CD14-positive monocyte (primary cell): ENCODE results near the gene DHPS. TPM values are rescaled to one million over a fixed set of nuclear protein-coding genes. Genes with fewer than 3 reads are reported as not detected.

Experiments
- DNase-seq, 3 donors: peaks; one replicate each; pipeline ENCODE4 v3.0.0-alpha.2; 2011 to 2022
- H2AFZ ChIP-seq: 2 replicates; pipeline ENCODE4 v1.6.0; 2012; ENCODE audit warnings: mild to moderate bottlenecking, low read depth, low read length, inconsistent platforms; ENCODE audit not compliant: insufficient read depth, poor library complexity, severe bottlenecking
- H3K27ac ChIP-seq, 2 donors: 1 replicate in 1 of 2; 2 replicates in 1 of 2; pipeline ENCODE4 v1.5.1; 2012 to 2013; ENCODE audit warnings: low read length in 2 of 2, control low read depth in 1 of 2, inconsistent platforms in 1 of 2, low read depth in 1 of 2, mild to moderate bottlenecking in 1 of 2
- H3K27me3 ChIP-seq, 2 donors: one replicate each; pipeline versions ENCODE4 v1.6.0 to v1.6.1; 2011 to 2013; ENCODE audit warnings: low read length in 2 of 2; ENCODE audit not compliant: control insufficient read depth in 2 of 2, insufficient read depth in 2 of 2
- H3K36me3 ChIP-seq, 2 donors: replicated peaks in 1 of 2; 1 replicate in 1 of 2; 2 replicates in 1 of 2; pipeline versions ENCODE4 v1.5.1 to v1.6.1; 2012 to 2013; ENCODE audit warnings: low read length in 2 of 2, control low read depth in 1 of 2, inconsistent platforms in 1 of 2, mild to moderate bottlenecking in 1 of 2; ENCODE audit not compliant: insufficient read depth in 2 of 2, control insufficient read depth in 1 of 2
- H3K4me1 ChIP-seq, 2 donors: 1 replicate in 1 of 2; 2 replicates in 1 of 2; pipeline versions ENCODE4 v1.5.1 to v1.6.1; 2012 to 2013; ENCODE audit warnings: low read length in 2 of 2, control low read depth in 1 of 2, inconsistent platforms in 1 of 2, mild to moderate bottlenecking in 1 of 2, moderate library complexity in 1 of 2; ENCODE audit not compliant: insufficient read depth in 2 of 2, control insufficient read depth in 1 of 2
- H3K4me2 ChIP-seq: replicated peaks from 2 replicates; pipeline ENCODE3; 2012; ENCODE audit warnings: low read length, moderate library complexity, mild to moderate bottlenecking; ENCODE audit not compliant: poor library complexity, severe bottlenecking; ENCODE audit errors: extremely low read depth
- H3K4me3 ChIP-seq, 3 experiments: fragments of 200-600 bp in 1 of 3; sonication (generic) in 1 of 3; replicated peaks in 1 of 3; 1 replicate in 2 of 3; 2 replicates in 1 of 3; pipeline ENCODE4 v1.5.1; 2011 to 2013; ENCODE audit warnings: low read length in 3 of 3, mild to moderate bottlenecking in 3 of 3, control low read depth in 2 of 3, low read depth in 2 of 3, inconsistent platforms in 1 of 3, moderate library complexity in 1 of 3
- H3K79me2 ChIP-seq: 2 replicates; pipeline ENCODE4 v1.6.0; 2012; ENCODE audit warnings: mild to moderate bottlenecking, control low read depth, inconsistent platforms, low read length, moderate library complexity; ENCODE audit not compliant: insufficient read depth
- H3K9ac ChIP-seq: 2 replicates; pipeline ENCODE4 v1.6.0; 2017; ENCODE audit warnings: low read length, mild to moderate bottlenecking; ENCODE audit not compliant: insufficient read depth, poor library complexity, severe bottlenecking
- H3K9me3 ChIP-seq, 2 donors: replicated peaks in 1 of 2; 1 replicate in 1 of 2; 2 replicates in 1 of 2; pipeline versions ENCODE4 v1.5.1 to v1.6.1; 2012 to 2013; ENCODE audit warnings: low read length in 2 of 2, control low read depth in 1 of 2; ENCODE audit not compliant: control insufficient read depth in 1 of 2, insufficient read depth in 1 of 2
- H4K20me1 ChIP-seq: 2 replicates; pipeline ENCODE4 v1.6.0; 2012; ENCODE audit warnings: mild to moderate bottlenecking, low read length, control low read depth, moderate library complexity; ENCODE audit not compliant: insufficient read depth
- H3K27ac Mint-ChIP-seq, 7 donors: one replicate each; pipeline ENCODE4 v1.8.0; 2020; ENCODE audit warnings: mild to moderate bottlenecking in 7 of 7, mixed read lengths in 7 of 7, moderate library complexity in 6 of 7, inconsistent platforms in 2 of 7
- H3K27me3 Mint-ChIP-seq, 3 donors: one replicate each; pipeline ENCODE4 v1.8.0; 2021 to 2022; ENCODE audit warnings: low read depth in 3 of 3, mild to moderate bottlenecking in 3 of 3, mixed read lengths in 3 of 3, moderate library complexity in 3 of 3, inconsistent platforms in 1 of 3
- H3K36me3 Mint-ChIP-seq, 2 donors: one replicate each; pipeline ENCODE4 v1.8.0; 2020; ENCODE audit warnings: mixed read lengths in 2 of 2, inconsistent platforms in 1 of 2, mild to moderate bottlenecking in 1 of 2
- H3K4me1 Mint-ChIP-seq: one replicate; pipeline ENCODE4 v1.8.0; 2020; ENCODE audit warnings: mild to moderate bottlenecking, mixed read lengths
- H3K4me3 Mint-ChIP-seq, 2 donors: one replicate each; pipeline ENCODE4 v1.8.0; 2020; ENCODE audit warnings: mild to moderate bottlenecking in 2 of 2, mixed read lengths in 2 of 2, moderate library complexity in 1 of 2
- H3K9me3 Mint-ChIP-seq, 7 donors: one replicate each; pipeline ENCODE4 v1.8.0; 2020 to 2022; ENCODE audit warnings: mixed read lengths in 7 of 7, mild to moderate bottlenecking in 6 of 7, moderate library complexity in 6 of 7, inconsistent platforms in 2 of 7
- WGBS: methylation state at CpG from one replicate; pipeline ENCODE4 v1.1.5; 2013; ENCODE audit warnings: missing lambda C conversion rate; ENCODE audit not compliant: insufficient coverage; 5-methylcytosine and 5-hydroxymethylcytosine counted together
- intact Hi-C, 2 donors: fragments of 100-400 bp; cut with micrococcal nuclease; formaldehyde crosslinking; loops; one replicate each; pipeline versions ENCODE4 v1.15.0 to v1.15.1; 2023
- polyA plus RNA-seq, 3 donors: library from polyadenylated mRNA; depleted of rRNA in 1 of 3; unstranded in 2 of 3; stranded (reverse) in 1 of 3; fragments of 300-500 nt in 2 of 3; fragments of >200 nt in 1 of 3; fragmentation: Illumina TruSeq in 2 of 3; gene quantifications; 1 replicate in 2 of 3; 2 replicates in 1 of 3; pipeline ENCODE4 v1.2.3, GENCODE V29; 2012 to 2021
- TF ChIP-seq, protein P1 (sequence below): fragments of 200-600 bp; IDR thresholded peaks from one replicate; pipeline ENCODE4 v1.8.0; 2022; ENCODE audit warnings: antibody characterized with exemption, mild to moderate bottlenecking

Gene DHPS
- polyA plus RNA-seq, 3 donors, result 51.0 to 130 (median 53.4) TPM

DNA sequence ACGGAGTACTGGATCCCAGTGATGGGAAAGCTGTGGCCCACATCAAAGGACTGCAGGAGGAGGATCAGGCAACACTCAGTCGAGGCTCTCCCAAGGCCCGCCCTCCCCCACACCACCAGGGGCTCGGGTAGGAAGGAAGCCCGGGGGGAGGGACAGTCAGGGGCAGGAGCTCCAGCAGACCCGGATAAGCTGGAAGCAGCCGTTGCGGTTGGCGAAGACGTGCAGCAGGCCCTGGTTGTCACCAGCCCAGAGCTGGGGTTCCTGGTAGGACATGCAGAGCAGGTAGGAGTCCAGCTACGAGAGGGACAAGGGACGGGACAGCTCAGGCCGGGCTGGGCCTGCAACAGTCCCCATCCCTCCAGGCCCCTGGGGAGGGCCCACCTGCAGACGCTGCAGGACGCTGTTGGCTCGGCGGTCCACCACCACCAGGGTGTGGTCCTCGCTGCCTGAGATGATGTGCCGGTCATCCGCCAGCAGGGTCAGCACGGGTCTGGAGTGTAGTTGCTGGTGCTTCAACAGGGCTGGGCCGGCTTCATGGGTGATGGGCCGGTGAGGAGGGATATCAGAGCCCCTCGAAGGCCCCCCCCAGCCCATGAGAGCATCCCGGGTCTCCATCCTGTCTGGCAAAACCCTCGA is 8.0 kb upstream of the DHPS start:
- no peak for DNase-seq

DNA sequence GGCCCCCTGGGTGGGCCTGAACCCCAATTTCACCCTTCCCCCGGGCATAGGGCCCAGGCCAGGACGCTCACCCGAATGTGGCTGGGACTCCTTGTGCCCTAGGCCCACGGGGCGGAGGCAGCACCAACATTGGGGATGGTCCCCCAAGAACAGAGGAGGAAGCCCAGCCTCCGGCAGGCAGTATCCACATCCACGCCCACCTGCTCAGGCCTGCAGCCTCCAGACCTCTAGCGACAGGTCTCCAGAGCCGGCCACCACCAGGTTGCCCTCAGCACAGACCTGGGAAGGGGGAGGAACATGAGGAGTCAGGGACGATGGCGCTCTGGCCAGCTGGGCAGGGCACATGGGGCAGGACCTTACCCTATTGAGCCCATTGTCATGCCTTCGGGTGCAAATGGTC is 7.3 kb upstream of the DHPS start:
- Mint-ChIP-seq H3K27me3 (peaks cover 0 to 1% (median 0%) of the 10 kb centered on the region in 3 donors), H3K9me3 (no peaks in the 10 kb centered on the region), H3K36me3 (no peaks in the 10 kb centered on the region), H3K27ac (no peak overlapping the region), H3K4me1 (peaks cover 8% of the 10 kb centered on the region), H3K4me3 (no peak overlapping the region)
- no peaks in the 10 kb centered on the region for H3K9me3 ChIP-seq
- no peak overlapping the region for H3K4me3 ChIP-seq
- H2AFZ ChIP-seq, result no peak overlapping the region
- TF ChIP-seq, protein P1, sequence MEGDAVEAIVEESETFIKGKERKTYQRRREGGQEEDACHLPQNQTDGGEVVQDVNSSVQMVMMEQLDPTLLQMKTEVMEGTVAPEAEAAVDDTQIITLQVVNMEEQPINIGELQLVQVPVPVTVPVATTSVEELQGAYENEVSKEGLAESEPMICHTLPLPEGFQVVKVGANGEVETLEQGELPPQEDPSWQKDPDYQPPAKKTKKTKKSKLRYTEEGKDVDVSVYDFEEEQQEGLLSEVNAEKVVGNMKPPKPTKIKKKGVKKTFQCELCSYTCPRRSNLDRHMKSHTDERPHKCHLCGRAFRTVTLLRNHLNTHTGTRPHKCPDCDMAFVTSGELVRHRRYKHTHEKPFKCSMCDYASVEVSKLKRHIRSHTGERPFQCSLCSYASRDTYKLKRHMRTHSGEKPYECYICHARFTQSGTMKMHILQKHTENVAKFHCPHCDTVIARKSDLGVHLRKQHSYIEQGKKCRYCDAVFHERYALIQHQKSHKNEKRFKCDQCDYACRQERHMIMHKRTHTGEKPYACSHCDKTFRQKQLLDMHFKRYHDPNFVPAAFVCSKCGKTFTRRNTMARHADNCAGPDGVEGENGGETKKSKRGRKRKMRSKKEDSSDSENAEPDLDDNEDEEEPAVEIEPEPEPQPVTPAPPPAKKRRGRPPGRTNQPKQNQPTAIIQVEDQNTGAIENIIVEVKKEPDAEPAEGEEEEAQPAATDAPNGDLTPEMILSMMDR, result no peak
- WGBS, result 74% methylated on average over 12 of the region's 12 CpGs
- H3K4me2 ChIP-seq, result no peak overlapping the region
- no peaks in the 10 kb centered on the region for H3K79me2 ChIP-seq
- no peak overlapping the region for H3K9ac ChIP-seq
- no peaks in the 10 kb centered on the region for H3K27me3 ChIP-seq
- no peaks in the 10 kb centered on the region for H4K20me1 ChIP-seq
- no peak overlapping the region for H3K27ac ChIP-seq
- H3K36me3 ChIP-seq, result peaks cover 0 to 2% of the 10 kb centered on the region in 2 donors
- intact Hi-C loops, result no loop called here
- DNase-seq, result no peak
- no peaks in the 10 kb centered on the region for H3K4me1 ChIP-seq

More for the DNA sequence above, 8.0 kb upstream of the DHPS start:
- Histone ChIP-seq H3K79me2 (no peaks in the 10 kb centered on the region), H3K4me1 (no peaks in the 10 kb centered on the region), H3K9me3 (no peaks in the 10 kb centered on the region), H3K27ac (no peak overlapping the region), H3K27me3 (no peaks in the 10 kb centered on the region), H3K36me3 (peaks cover 0 to 2% of the 10 kb centered on the region in 2 donors), H4K20me1 (no peaks in the 10 kb centered on the region), H2AFZ (no peak overlapping the region), H3K4me2 (no peak overlapping the region), H3K4me3 (no peak overlapping the region), H3K9ac (no peak overlapping the region)
- H3K9me3 Mint-ChIP-seq, result no peaks in the 10 kb centered on the region
- TF ChIP-seq, protein P1, result no peak
- intact Hi-C loops, result no loop called here
- 33% methylated on average over 18 of the region's 26 CpGs for WGBS
- H3K36me3 Mint-ChIP-seq, result no peaks in the 10 kb centered on the region
- H3K4me1 Mint-ChIP-seq, result peaks cover 8% of the 10 kb centered on the region
- no peak overlapping the region for H3K4me3 Mint-ChIP-seq
- no peak overlapping the region for H3K27ac Mint-ChIP-seq
- peaks cover 0 to 1% (median 0%) of the 10 kb centered on the region in 3 donors for H3K27me3 Mint-ChIP-seq
